Suprapubic skin (tissue), 3 donors: ENCODE data around the gene ZNF384.

Source experiments
- CTCF ChIP-seq, 2 donors: fragments of 200-600 bp in 1 of 2; fragments of 450-650 bp in 1 of 2; sonication (generic) in 1 of 2; IDR thresholded peaks; one replicate each; pipeline ENCODE4 v1.5.1; 2016 to 2019; ENCODE audit warnings: antibody characterized with exemption in 2 of 2, mild to moderate bottlenecking in 1 of 2, moderate library complexity in 1 of 2
- POLR2A ChIP-seq, 2 donors: fragments of 450-650 bp; IDR thresholded peaks; one replicate each; pipeline ENCODE4 v1.6.1; 2017; ENCODE audit warnings: antibody characterized with exemption in 2 of 2, mild to moderate bottlenecking in 2 of 2, moderate library complexity in 2 of 2

GRCh38 chr12:6722863-6723262 is 33.7 kb upstream of the ZNF384 start:
- no peak for TF ChIP-seq CTCF (IDR thresholded peaks at IDR 0.05)
- no peak for TF ChIP-seq POLR2A (IDR thresholded peaks at IDR 0.05)
